CD4-positive, alpha-beta T cell (primary cell): ENCODE measurements around the gene TMEM215. TPM values are rescaled to one million over a fixed set of nuclear protein-coding genes. Genes with fewer than 3 reads are reported as not detected.

Experiments
- ATAC-seq: fragments of 200-7000 bp; cut with Tn5 transposase; one replicate; pipeline ENCODE4 v1.10.0; 2022; ENCODE audit warnings: mild to moderate bottlenecking; ENCODE audit not compliant: poor library complexity
- CTCF ChIA-PET: fragments of 350-600 bp; sonication (Branson Sonifier 250); formaldehyde crosslinking; loops from one replicate; lab custom pipeline; 2021; ENCODE audit warnings: antibody characterized with exemption, inconsistent platforms; lab: Charles Lee
- POLR2A ChIA-PET: fragments of 350-600 bp; sonication (Branson Sonifier 250); formaldehyde crosslinking; loops from one replicate; lab custom pipeline; 2021; ENCODE audit warnings: antibody characterized with exemption, inconsistent platforms; lab: Charles Lee
- DNase-seq, 14 experiments: peaks; one replicate each; pipeline ENCODE4 v3.0.0-alpha.2; 2013 to 2020; ENCODE audit warnings: mixed read lengths in 2 of 14
- H3K27ac ChIP-seq, 2 donors: one replicate each; pipeline versions ENCODE4 v1.5.1 to v1.7.0; 2013; ENCODE audit warnings: low read length in 2 of 2, low read depth in 1 of 2, mild to moderate bottlenecking in 1 of 2
- H3K27me3 ChIP-seq, 2 experiments: 1 replicate in 1 of 2; 2 replicates in 1 of 2; pipeline versions ENCODE4 v1.6.1 to v1.7.0; 2013; ENCODE audit warnings: low read length in 2 of 2, control low read depth in 1 of 2, mild to moderate bottlenecking in 1 of 2, moderate library complexity in 1 of 2; ENCODE audit not compliant: insufficient read depth in 2 of 2, control insufficient read depth in 1 of 2
- H3K36me3 ChIP-seq: one replicate; pipeline ENCODE4 v1.6.1; 2013; ENCODE audit warnings: low read length, control low read depth; ENCODE audit not compliant: insufficient read depth
- H3K4me1 ChIP-seq: one replicate; pipeline ENCODE4 v1.6.1; 2013; ENCODE audit warnings: low read length, control low read depth; ENCODE audit not compliant: insufficient read depth
- H3K4me3 ChIP-seq: one replicate; pipeline ENCODE4 v1.5.1; 2013; ENCODE audit warnings: mild to moderate bottlenecking, low read length, moderate library complexity
- H3K9me3 ChIP-seq, 2 experiments: 1 replicate in 1 of 2; 2 replicates in 1 of 2; pipeline versions ENCODE4 v1.6.1 to v1.7.0; 2013; ENCODE audit warnings: low read length in 2 of 2, mild to moderate bottlenecking in 2 of 2, control low read depth in 1 of 2, moderate library complexity in 1 of 2; ENCODE audit not compliant: control insufficient read depth in 1 of 2, insufficient read depth in 1 of 2
- H3K27ac Mint-ChIP-seq: one replicate; pipeline ENCODE4 v1.8.0; 2020; ENCODE audit warnings: mixed read lengths
- H3K27me3 Mint-ChIP-seq: one replicate; pipeline ENCODE4 v1.8.0; 2021; ENCODE audit warnings: mixed read lengths
- H3K36me3 Mint-ChIP-seq: one replicate; pipeline ENCODE4 v1.8.0; 2021; ENCODE audit warnings: low read depth, mixed read lengths
- H3K4me1 Mint-ChIP-seq: one replicate; pipeline ENCODE4 v1.8.0; 2021; ENCODE audit warnings: low read depth, mixed read lengths
- H3K4me3 Mint-ChIP-seq: one replicate; pipeline ENCODE4 v1.8.0; 2020; ENCODE audit warnings: mild to moderate bottlenecking, mixed read lengths
- H3K9me3 Mint-ChIP-seq: one replicate; pipeline ENCODE4 v1.8.0; 2020; ENCODE audit warnings: mixed read lengths
- CTCF ChIP-seq: fragments of 200-600 bp; IDR thresholded peaks from one replicate; pipeline ENCODE4 v1.8.0; 2022; ENCODE audit warnings: antibody characterized with exemption, mild to moderate bottlenecking
- intact Hi-C, 2 experiments: fragments of 100-400 bp; cut with DNase I in 1 of 2; cut with micrococcal nuclease in 1 of 2; formaldehyde crosslinking; loops; one replicate each; pipeline versions ENCODE4 v1.15.1 to v1.9.0; 2023 to 2025; cut with DNase I, micrococcal nuclease
- total RNA-seq, 174 experiments: library from RNA in 2 of 174; stranded (reverse) in 2 of 174; gene quantifications; one replicate each; pipeline ENCODE4 v1.2.3 and lab custom pipeline; 2021 to 2026

Gene TMEM215
- total RNA-seq, 2 experiments from 2014 or later: not detected

GRCh38 chr9:32823551-32823950 is 40.2 kb downstream of the TMEM215 start:
- no peak for ATAC-seq
- Histone ChIP-seq H3K4me3 (no peak overlapping the region), H3K4me1 (no peaks in the 10 kb centered on the region), H3K27ac (no peak overlapping the region), H3K9me3 (no peaks in the 10 kb centered on the region), H3K36me3 (no peaks in the 10 kb centered on the region), H3K27me3 (peaks cover 0 to 9% of the 10 kb centered on the region in 2 experiments)
- Mint-ChIP-seq H3K4me1 (no peaks in the 10 kb centered on the region), H3K27ac (no peak overlapping the region), H3K27me3 (peaks cover 48% of the 10 kb centered on the region), H3K36me3 (no peaks in the 10 kb centered on the region), H3K9me3 (no peaks in the 10 kb centered on the region), H3K4me3 (no peak overlapping the region)
- no peak for TF ChIP-seq CTCF
- DNase-seq: no peak
- intact Hi-C loops: no loop called here
- CTCF ChIA-PET: no interaction called here
- POLR2A ChIA-PET: no interaction called here

GRCh38 chr9:32825203-32825602 is 41.9 kb downstream of the TMEM215 start:
- Histone ChIP-seq H3K27me3 (peaks cover 0 to 8% of the 10 kb centered on the region in 2 experiments), H3K4me3 (no peak overlapping the region), H3K4me1 (no peaks in the 10 kb centered on the region), H3K36me3 (no peaks in the 10 kb centered on the region), H3K9me3 (no peaks in the 10 kb centered on the region), H3K27ac (no peak overlapping the region)
- intact Hi-C loops: no loop called here
- H3K27ac Mint-ChIP-seq: no peak overlapping the region
- TF ChIP-seq CTCF: no peak
- no peaks in the 10 kb centered on the region for H3K36me3 Mint-ChIP-seq
- no peaks in the 10 kb centered on the region for H3K4me1 Mint-ChIP-seq
- no peak overlapping the region for H3K4me3 Mint-ChIP-seq
- H3K27me3 Mint-ChIP-seq: peaks cover 39% of the 10 kb centered on the region
- CTCF ChIA-PET: no interaction called here
- DNase-seq: no peak
- H3K9me3 Mint-ChIP-seq: no peaks in the 10 kb centered on the region
- ATAC-seq: no peak
- POLR2A ChIA-PET: no interaction called here

GRCh38 chr9:32828861-32829260 is 45.5 kb downstream of the TMEM215 start:
- POLR2A ChIA-PET: no interaction called here
- H3K36me3 Mint-ChIP-seq: no peaks in the 10 kb centered on the region
- Histone ChIP-seq H3K27me3 (peaks cover 0 to 2% of the 10 kb centered on the region in 2 experiments), H3K36me3 (no peaks in the 10 kb centered on the region), H3K27ac (no peak overlapping the region), H3K4me3 (no peak overlapping the region), H3K9me3 (no peaks in the 10 kb centered on the region), H3K4me1 (no peaks in the 10 kb centered on the region)
- ATAC-seq (no peak), DNase-seq (no peak)
- H3K4me3 Mint-ChIP-seq: no peak overlapping the region
- intact Hi-C loops: no loop called here
- peaks cover 32% of the 10 kb centered on the region for H3K27me3 Mint-ChIP-seq
- no peaks in the 10 kb centered on the region for H3K4me1 Mint-ChIP-seq
- CTCF ChIA-PET: no interaction called here
- no peak for TF ChIP-seq CTCF
- no peaks in the 10 kb centered on the region for H3K9me3 Mint-ChIP-seq
- no peak overlapping the region for H3K27ac Mint-ChIP-seq
